ENCODE results near the gene SETD2.

DNA sequence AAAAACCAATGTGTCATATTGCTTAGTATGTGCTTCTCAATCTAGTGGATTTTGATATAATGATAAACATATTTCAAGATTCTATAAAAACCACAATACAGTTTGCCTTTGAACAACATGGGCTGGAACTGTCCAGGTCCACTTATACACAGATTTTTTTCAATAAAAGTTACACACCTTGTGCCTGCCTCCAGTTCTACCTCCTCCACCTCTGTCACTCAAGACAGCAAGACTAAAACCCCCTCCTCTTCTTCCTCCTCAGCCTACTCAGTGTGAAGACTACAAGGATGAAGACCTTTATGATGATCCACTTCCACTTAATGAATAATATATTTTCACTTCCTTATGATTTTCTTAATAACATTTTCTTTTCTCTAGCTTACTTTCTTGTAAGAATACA, 5.7 kb downstream of the SETD2 start:
- no peak for TF ChIP-seq POLR2AphosphoS5 (IDR thresholded peaks at IDR 0.05; ENCODE audit: low read depth)
- TF ChIP-seq, protein P1, sequence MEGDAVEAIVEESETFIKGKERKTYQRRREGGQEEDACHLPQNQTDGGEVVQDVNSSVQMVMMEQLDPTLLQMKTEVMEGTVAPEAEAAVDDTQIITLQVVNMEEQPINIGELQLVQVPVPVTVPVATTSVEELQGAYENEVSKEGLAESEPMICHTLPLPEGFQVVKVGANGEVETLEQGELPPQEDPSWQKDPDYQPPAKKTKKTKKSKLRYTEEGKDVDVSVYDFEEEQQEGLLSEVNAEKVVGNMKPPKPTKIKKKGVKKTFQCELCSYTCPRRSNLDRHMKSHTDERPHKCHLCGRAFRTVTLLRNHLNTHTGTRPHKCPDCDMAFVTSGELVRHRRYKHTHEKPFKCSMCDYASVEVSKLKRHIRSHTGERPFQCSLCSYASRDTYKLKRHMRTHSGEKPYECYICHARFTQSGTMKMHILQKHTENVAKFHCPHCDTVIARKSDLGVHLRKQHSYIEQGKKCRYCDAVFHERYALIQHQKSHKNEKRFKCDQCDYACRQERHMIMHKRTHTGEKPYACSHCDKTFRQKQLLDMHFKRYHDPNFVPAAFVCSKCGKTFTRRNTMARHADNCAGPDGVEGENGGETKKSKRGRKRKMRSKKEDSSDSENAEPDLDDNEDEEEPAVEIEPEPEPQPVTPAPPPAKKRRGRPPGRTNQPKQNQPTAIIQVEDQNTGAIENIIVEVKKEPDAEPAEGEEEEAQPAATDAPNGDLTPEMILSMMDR (IDR thresholded peaks at IDR 0.05; ENCODE audit: insufficient read depth, low read length), result no peak

All from HL-60 (cell line).